Neutrophil (primary cell): ENCODE data around the gene CHURC1.

Experiments
- H3K27ac ChIP-seq: fragments of 200-600 bp; sonication (generic); 2 replicates; pipeline ENCODE4 v1.5.1; 2016; ENCODE audit warnings: mild to moderate bottlenecking, moderate library complexity
- H3K27me3 ChIP-seq: fragments of 200-600 bp; sonication (generic); 2 replicates; pipeline ENCODE4 v1.6.0; 2016; ENCODE audit warnings: mild to moderate bottlenecking
- H3K36me3 ChIP-seq: fragments of 200-600 bp; sonication (generic); 2 replicates; pipeline ENCODE4 v1.5.1; 2017
- H3K4me1 ChIP-seq, 2 experiments: fragments of 200-600 bp in 1 of 2; sonication (generic) in 1 of 2; 1 replicate in 1 of 2; 2 replicates in 1 of 2; pipeline versions ENCODE4 v1.5.1 to v1.6.1; 2013 to 2016; ENCODE audit warnings: low read depth in 1 of 2, low read length in 1 of 2, mild to moderate bottlenecking in 1 of 2, moderate library complexity in 1 of 2; ENCODE audit not compliant: control insufficient read depth in 1 of 2, insufficient read depth in 1 of 2
- H3K4me3 ChIP-seq, 2 experiments: fragments of 200-600 bp in 1 of 2; sonication (generic) in 1 of 2; 1 replicate in 1 of 2; 2 replicates in 1 of 2; pipeline ENCODE4 v1.5.1; 2013 to 2016; ENCODE audit warnings: low read depth in 1 of 2, low read length in 1 of 2, mild to moderate bottlenecking in 1 of 2, moderate library complexity in 1 of 2
- H3K9me3 ChIP-seq: fragments of 200-600 bp; sonication (generic); 2 replicates; pipeline ENCODE4 v1.5.1; 2016
- CTCF ChIP-seq: fragments of 200-600 bp; sonication (generic); IDR thresholded peaks from 2 replicates; pipeline ENCODE4 v1.5.1; 2016; ENCODE audit warnings: antibody characterized with exemption

CHURC1 gene

GRCh38 chr14:64889352-64889751 is 24.9 kb upstream of the CHURC1 start:
- H3K4me1 ChIP-seq, result no peaks in the 10 kb centered on the region
- H3K27ac ChIP-seq, result no peak overlapping the region
- H3K27me3 ChIP-seq, result peaks cover 56% of the 10 kb centered on the region
- no peaks in the 10 kb centered on the region for H3K9me3 ChIP-seq
- no peaks in the 10 kb centered on the region for H3K36me3 ChIP-seq
- H3K4me3 ChIP-seq, result no peak overlapping the region
- no peak for TF ChIP-seq CTCF

- Histone ChIP-seq H3K27ac (no peak overlapping the region), H3K36me3 (no peaks in the 10 kb centered on the region), H3K4me3 (no peak overlapping the region), H3K4me1 (no peaks in the 10 kb centered on the region), H3K9me3 (no peaks in the 10 kb centered on the region), H3K27me3 (peaks cover 37% of the 10 kb centered on the region)
- no peak for TF ChIP-seq CTCF
These were observed 22.9 kb upstream of the CHURC1 start for GRCh38 chr14:64891173-64891838.

GRCh38 chr14:64891839-64892375 is 22.3 kb upstream of the CHURC1 start:
- no peak for TF ChIP-seq CTCF
- Histone ChIP-seq H3K4me3 (no peak overlapping the region), H3K27me3 (peaks cover 31% of the 10 kb centered on the region), H3K36me3 (no peaks in the 10 kb centered on the region), H3K9me3 (no peaks in the 10 kb centered on the region), H3K27ac (no peak overlapping the region), H3K4me1 (no peaks in the 10 kb centered on the region)

- H3K27me3 ChIP-seq, result peaks cover 21% of the 10 kb centered on the region
- no peak for TF ChIP-seq CTCF
- H3K36me3 ChIP-seq, result no peaks in the 10 kb centered on the region
- H3K4me3 ChIP-seq, result no peak overlapping the region
- no peaks in the 10 kb centered on the region for H3K4me1 ChIP-seq
- H3K9me3 ChIP-seq, result no peaks in the 10 kb centered on the region
- H3K27ac ChIP-seq, result no peak overlapping the region
These were observed 14.3 kb upstream of the CHURC1 start for GRCh38 chr14:64899958-64900357.

GRCh38 chr14:64906022-64906421 is 8.2 kb upstream of the CHURC1 start:
- Histone ChIP-seq H3K36me3 (no peaks in the 10 kb centered on the region), H3K9me3 (no peaks in the 10 kb centered on the region), H3K27me3 (no peaks in the 10 kb centered on the region), H3K4me1 (peaks cover 11 to 14% of the 10 kb centered on the region in 2 experiments), H3K27ac (no peak overlapping the region), H3K4me3 (no peak overlapping the region)
- TF ChIP-seq CTCF, result no peak
